IPS-11a (cell line): ENCODE results near the gene ABCC4.
A peak's percentile ranks its signal among the peaks of the same experiment; 100 is the strongest.

Source experiments
- H3K4me3 ChIP-seq: one replicate; pipeline ENCODE4 v1.5.1; 2013; ENCODE audit warnings: low read depth, low read length, control low read depth

The ABCC4 gene

GRCh38 chr13:95019886-95020285, 281.4 kb downstream of the ABCC4 start:
- H3K4me3 ChIP-seq = no peak overlapping the region

- no peak overlapping the region for H3K4me3 ChIP-seq
Measured at GRCh38 chr13:95007322-95007721, 293.9 kb downstream of the ABCC4 start.

GRCh38 chr13:95005300-95005699, 296.0 kb downstream of the ABCC4 start:
- no peak overlapping the region for H3K4me3 ChIP-seq

DNA sequence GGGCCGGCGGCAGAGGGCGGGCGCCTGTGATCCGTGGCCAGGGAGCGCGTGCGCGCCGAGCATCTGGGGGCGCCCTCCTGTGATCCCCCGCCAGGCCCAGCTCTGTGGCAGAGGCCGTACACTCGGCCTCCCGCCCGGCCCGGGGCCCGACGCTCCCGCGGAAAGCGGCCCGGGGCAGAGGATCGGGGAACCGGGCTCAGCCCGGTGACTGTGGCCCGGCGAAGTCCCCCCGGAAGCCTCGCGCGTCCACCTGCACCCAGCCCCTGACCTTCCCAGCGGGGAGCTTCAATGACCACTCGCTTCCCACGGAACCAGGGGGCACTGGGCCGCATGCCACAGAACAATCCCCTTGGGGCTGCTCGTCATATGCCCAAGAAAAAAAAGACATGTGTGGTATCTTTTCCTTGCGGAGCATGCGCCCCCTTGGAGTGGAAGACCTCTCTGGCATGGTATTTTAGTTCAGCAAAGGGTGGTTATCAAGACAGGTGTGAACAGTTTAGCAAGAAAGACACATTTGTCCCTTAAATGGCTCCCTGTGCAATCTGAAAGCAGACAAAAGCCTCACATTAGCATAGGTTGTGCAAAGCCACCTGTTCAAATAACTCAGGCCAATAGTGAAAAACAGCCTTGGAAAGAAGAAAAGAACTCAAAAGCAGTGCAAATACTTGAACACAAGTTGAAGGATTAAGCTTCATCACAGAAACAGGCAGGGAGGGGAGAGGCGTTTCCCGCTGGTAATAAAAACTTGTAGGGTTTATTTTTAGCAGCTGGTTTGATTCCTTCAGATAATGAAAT, 298.0 kb downstream of the ABCC4 start:
- peak overlapping the region; percentile 2 for H3K4me3 ChIP-seq

DNA sequence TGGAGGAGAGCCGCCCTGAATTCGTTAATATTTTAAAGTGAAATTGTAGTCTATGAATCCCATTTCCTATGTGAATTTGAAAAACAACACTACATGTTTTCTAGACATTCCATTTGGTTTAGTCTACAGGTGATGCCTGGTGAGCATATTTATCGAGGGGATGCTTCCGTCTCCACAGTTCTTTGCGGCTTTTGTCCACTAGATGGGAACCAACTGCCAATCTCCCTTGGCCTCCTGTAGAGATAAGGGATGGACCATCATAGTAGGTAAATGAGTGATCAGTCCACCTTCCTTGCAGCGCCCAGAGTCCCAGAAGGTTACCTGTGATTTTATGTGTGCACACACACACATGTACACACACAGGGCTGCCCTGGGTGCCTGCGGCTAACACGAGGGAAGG, 299.1 kb downstream of the ABCC4 start:
- no peak overlapping the region for H3K4me3 ChIP-seq

GRCh38 chr13:94999871-95000270, 301.4 kb downstream of the ABCC4 start:
- H3K4me3 ChIP-seq = no peak overlapping the region

- no peak overlapping the region for H3K4me3 ChIP-seq
Measured at GRCh38 chr13:94997126-94997525, 304.1 kb downstream of the ABCC4 start.

GRCh38 chr13:94996445-94996844, 304.8 kb downstream of the ABCC4 start:
- H3K4me3 ChIP-seq = no peak overlapping the region

- no peak overlapping the region for H3K4me3 ChIP-seq
Measured at GRCh38 chr13:94994506-94994905, 306.7 kb downstream of the ABCC4 start.

GRCh38 chr13:94993616-94994015, 307.6 kb downstream of the ABCC4 start:
- no peak overlapping the region for H3K4me3 ChIP-seq

GRCh38 chr13:94992036-94992960, 309.0 kb downstream of the ABCC4 start:
- H3K4me3 ChIP-seq = no peak overlapping the region

- H3K4me3 ChIP-seq = no peak overlapping the region
Measured at GRCh38 chr13:94988654-94989053, 312.6 kb downstream of the ABCC4 start.

DNA sequence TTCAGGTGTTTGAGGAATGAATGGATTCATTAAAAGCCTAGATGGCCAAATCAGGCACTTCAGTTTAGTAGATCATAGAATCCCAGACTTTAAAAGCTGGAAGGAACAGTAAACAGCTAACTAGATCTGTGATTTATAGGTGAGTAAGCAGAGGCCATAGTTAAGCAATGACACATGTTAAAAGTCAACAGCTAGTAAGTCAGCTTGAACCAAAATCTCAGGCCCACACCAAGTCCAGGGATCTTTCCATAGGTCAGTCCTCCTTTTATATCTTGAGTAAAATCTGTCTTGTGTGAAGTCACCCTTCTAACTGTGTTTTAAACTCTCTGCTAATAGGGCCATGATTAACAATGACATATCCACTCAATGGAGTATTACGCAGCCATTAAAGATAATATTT, 313.4 kb downstream of the ABCC4 start:
- no peak overlapping the region for H3K4me3 ChIP-seq

DNA sequence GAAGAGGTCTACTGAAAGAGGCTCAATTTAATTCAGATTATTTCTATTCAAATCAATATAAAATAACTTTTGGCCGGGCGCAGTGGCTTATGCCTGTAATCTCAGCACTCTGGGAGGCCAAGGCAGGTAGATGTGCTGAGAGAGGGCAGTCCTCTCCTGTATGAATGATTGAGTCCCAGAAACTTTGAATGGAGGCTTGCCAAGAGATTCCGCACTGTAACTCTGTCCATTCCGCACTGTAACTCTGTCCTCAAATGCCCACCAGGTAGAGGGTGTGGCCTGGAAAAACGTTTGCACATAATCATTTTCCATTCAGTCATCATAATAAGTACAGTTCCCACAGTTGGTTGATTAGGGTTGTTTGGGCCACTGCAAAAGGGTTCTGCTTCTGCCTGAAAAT, 314.2 kb downstream of the ABCC4 start:
- H3K4me3 ChIP-seq = no peak overlapping the region

- no peak overlapping the region for H3K4me3 ChIP-seq
Measured at GRCh38 chr13:94984958-94985357, 316.3 kb downstream of the ABCC4 start.

- no peak overlapping the region for H3K4me3 ChIP-seq
Measured at GRCh38 chr13:94978516-94978915, 322.7 kb downstream of the ABCC4 start.

- H3K4me3 ChIP-seq = no peak overlapping the region
Measured at GRCh38 chr13:94974015-94974951, 327.0 kb downstream of the ABCC4 start.

GRCh38 chr13:94972262-94972661, 329.0 kb downstream of the ABCC4 start:
- no peak overlapping the region for H3K4me3 ChIP-seq
